Mucosa of gallbladder (tissue), 1 donor: Measurements from ENCODE around the gene CMTM8. TPM values are rescaled to one million over a fixed set of nuclear protein-coding genes. Genes with fewer than 3 reads are reported as not detected.
"Not testable (repeated sequence)": the region's sequence is repeated elsewhere in the genome, so short reads cannot be mapped to it uniquely, and the experiment has no call there.

Source experiments
- DNase-seq: peaks from one replicate; pipeline ENCODE4 v3.0.0-alpha.2; 2020; ENCODE audit warnings: low spot score
- total RNA-seq: library from RNA; stranded (reverse); gene quantifications from one replicate; pipeline ENCODE4 v1.2.1, GENCODE V29; 2021
- donor health status: DM: no; HTN: no; CAD: no.

The CMTM8 gene
- total RNA-seq, 1 donor from 2014 or later, result 6.0 TPM

- DNase-seq, result no peak
These were observed 141.5 kb downstream of the CMTM8 start for GRCh38 chr3:32379831-32380500.

- no peak for DNase-seq
These were observed 143.4 kb downstream of the CMTM8 start for GRCh38 chr3:32381922-32382321.

DNA sequence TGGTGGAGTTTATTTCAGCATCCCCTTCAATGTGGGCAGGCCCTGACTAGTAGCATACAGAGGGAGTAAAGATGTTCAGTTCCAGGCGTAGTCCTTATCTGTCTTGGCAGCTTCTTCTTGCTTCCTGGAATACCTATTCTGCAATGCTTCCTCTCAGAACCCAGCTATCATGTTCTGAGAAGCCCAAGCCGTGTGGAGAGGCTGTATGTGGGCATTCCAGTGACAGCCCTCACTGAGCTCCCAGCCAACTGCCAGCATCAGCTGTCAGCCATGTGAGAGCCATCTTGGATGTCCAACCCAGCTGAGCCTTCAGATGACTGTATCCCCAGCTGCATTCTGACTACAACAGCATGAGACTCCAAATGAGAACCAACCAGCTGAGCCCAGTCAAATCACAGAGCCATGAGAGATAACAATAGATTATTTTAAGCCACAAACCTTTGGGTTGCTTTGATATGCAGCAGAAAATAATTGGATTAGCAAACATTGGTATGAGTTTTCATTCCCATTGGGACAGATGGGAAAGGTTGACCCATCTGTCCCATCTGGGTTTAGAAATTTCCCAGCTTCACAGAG lies 144.7 kb downstream of the CMTM8 start:
- DNase-seq, result no peak

DNA sequence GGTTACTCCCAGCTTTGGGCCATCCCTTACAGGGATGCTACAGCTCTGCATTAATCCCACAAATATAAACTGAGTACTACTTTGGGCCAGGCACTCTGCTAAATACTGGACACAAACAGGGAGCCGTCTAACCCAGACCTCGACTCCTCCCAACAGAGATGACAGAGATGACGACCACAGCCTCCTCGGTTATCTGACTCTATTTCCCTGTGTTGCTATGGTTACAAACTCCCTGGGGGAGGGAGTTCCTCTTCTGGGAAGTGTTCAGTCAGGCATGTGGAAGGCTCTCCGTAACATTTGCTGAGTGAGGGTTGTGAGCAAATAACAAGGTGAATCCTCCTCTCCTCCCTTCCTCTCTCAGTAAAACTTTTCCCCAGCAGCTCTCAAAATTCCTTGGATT lies 146.5 kb downstream of the CMTM8 start:
- no peak for DNase-seq

- no peak for DNase-seq
These were observed 149.0 kb downstream of the CMTM8 start for GRCh38 chr3:32387512-32387911.

DNA sequence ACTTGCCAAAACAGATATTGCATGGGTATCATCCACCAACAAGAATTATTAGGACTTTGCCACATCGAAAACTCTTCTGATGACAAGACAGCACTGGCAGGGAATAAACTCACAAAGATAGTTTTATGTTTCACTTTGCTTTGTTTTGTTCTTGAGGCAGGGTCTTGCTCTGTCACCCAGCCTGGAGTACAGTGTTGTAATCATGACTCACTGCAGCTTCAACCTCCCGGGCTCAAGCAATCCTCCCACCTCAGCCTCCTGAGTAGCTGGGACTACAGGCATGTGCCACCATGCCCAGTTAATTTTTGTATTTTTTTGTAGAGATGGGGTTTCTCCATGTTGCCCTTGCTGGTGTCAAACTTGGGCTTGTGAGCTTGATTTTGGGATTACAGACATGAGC lies 151.1 kb downstream of the CMTM8 start:
- DNase-seq, result not testable (repeated sequence)

GRCh38 chr3:32391643-32392535 lies 153.4 kb downstream of the CMTM8 start, which contains the start of gene CMTM7:
CMTM7 (plus strand) TSS chr3:32391853; CDS start chr3:32391907, 54 bp downstream.
- DNase-seq, result peak; percentile 68

GRCh38 chr3:32392536-32393302 lies 154.2 kb downstream of the CMTM8 start:
- DNase-seq, result peak; percentile 46

DNA sequence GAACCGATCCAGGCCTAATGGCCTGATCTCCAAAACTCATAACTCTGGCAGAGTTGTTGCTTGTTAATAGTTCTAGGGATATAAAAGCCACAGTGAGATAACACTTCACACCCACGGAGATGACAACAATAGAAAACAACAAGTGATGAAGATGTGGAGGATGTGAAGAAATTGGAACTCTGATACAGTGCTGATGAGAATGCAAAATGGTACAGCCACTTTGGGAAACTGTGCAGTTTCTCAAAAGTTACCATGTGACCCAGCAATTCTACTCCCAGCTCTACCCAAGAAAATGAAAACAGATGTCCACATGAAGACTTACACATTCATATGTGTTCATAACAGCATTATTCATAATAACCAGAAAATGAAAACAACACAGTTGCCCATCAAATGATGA lies 157.0 kb downstream of the CMTM8 start:
- no peak for DNase-seq

DNA sequence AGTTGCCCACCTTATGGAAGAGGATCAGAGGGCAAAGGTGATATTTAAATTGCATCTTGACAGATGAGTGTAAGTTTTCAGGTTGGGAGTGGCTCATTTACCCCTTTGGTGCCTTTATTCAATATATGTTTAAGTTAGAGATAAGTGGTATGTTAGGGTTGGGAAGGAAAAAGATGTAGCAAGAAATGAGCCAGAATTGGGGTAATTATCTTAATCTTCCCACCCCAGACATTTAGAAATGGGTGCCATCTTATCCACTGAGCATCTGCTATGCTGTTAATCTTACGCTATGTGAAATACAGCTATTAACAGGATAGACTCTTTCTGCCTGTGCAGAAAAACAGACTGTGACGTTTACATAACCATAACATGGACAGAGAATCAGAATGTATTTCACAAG lies 159.5 kb downstream of the CMTM8 start:
- no peak for DNase-seq

DNA sequence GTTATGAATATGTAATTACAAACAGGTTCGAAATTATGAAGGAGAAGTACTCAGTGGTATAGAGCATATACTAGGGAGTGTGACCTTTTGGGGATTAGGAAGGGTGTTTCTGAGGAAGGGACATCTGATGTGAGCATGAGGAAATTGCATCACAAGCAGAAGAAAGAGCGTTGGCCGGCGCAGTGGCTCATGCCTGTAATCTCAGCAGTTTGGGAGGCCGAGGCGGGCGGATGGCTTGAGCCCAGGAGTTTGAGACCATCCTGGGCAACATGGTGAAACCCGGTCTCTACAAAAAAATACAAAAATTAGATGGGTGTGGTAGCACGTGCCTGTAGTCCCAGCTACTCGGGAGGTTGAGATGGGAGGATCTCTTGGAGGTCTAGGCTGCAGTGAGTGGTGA lies 160.1 kb downstream of the CMTM8 start:
- no peak for DNase-seq

GRCh38 chr3:32399030-32399620 lies 160.6 kb downstream of the CMTM8 start:
- no peak for DNase-seq

DNA sequence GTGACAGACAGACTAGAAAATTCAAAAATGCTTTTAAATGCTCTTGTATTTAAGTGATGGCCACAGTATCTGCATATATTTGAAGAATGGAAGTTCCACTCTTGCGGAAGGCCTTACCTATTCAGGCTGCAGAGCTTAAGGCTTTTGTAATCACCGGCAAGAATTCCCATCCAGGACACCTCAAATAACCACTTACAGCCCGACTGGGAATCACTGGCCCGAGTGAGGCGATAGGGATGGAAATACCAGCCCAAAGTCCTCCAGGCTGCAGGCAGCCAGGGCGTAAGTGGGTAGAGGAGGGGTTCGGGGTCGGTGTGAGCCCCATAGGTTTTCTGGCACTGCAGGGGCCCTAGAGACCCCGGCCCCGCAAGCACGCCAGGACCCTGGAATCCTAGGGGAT lies 162.6 kb downstream of the CMTM8 start:
- no peak for DNase-seq

DNA sequence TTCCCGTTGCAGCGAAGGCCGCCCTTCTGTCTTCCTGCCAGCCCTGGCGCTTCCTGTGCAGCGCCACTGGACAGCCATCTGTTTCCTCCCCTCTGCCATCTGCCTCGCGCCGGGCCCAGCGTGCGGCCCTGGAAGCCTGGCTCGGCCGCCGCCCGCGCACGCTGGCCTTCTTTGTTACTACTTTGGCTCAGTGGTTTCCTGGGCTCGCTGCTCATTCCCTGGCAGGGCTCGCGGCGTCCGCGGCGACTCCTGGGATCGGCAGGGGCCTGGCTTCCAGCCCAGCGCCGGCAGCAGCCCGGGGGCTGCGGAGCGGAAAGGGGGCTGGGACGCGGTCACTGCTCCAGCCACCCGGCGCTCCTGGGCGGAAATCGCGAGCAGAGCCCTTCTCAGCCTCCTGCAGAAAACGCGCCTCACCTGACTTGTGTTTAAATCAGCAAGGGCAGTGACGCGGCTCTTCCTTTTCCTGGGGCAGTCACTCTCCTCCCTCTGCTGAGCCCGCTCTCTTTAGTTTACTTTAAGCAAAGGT lies 163.1 kb downstream of the CMTM8 start:
- peak; percentile 73 for DNase-seq

DNA sequence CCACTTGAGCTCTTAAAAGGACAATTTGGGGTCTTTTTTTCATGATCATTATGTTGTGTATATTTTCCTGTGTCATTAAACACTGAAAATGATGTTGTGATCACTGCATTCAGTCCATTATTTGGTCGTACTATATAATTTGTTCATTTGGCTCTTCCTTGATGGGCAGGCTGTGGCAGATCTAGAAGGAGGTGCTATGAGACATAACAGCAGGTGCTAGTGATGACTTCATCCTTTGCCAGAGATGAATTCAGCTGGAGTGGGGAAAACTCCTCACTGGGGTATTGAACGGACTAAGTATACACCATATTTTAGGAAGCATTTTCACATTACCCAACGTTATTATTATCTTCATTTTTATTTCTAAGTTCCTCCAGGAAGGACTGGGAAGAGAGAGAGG lies 165.2 kb downstream of the CMTM8 start:
- no peak for DNase-seq

DNA sequence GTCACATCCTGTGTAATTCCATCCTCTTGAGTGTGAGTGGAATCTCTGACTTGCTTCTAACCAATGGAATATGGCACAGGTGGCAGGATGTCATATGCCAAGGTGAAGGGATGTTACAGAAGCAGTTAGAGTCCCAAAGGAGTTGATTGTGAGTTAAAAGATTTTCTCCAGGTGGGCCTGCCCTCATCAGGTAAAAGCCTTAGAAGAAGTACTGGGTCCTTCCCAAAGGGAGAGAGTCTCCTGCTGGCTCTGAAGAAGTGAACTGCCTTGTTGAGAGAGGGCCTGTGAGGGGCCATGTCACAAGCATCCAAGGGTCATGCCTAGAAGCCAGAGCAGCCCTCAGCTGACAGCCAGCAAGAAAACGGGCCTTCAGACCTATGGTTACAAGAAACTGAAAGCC lies 166.2 kb downstream of the CMTM8 start:
- DNase-seq, result no peak

GRCh38 chr3:32405155-32405554 lies 166.7 kb downstream of the CMTM8 start:
- no peak for DNase-seq

DNA sequence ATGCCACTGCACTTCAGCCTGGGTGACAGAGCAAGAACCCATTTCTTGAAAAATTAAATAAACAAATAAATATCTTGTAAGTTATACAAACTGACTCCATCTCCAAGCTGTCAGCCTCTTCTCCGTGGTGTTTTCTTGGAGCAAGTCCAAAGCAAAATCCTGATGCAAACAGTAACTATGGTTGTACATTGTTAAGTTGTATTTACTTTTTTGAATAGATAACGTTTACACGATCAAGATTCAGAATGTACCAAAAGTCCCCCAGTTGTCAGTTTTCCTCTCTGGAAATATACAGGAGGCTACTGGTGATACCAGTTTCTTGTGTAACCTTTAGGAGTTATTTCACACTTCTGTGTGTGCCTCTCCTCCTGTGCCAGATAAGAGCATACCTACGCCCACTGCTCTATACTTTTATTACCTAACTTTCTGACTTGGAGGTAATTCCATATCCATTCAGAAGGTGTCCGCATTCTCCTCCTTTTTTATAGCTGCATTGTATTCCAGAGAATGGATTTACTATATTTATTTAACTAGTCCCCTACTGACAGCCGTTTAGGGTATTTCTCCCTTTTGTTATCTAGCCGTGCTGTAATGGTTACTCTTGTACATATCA lies 167.3 kb downstream of the CMTM8 start:
- DNase-seq, result no peak

DNA sequence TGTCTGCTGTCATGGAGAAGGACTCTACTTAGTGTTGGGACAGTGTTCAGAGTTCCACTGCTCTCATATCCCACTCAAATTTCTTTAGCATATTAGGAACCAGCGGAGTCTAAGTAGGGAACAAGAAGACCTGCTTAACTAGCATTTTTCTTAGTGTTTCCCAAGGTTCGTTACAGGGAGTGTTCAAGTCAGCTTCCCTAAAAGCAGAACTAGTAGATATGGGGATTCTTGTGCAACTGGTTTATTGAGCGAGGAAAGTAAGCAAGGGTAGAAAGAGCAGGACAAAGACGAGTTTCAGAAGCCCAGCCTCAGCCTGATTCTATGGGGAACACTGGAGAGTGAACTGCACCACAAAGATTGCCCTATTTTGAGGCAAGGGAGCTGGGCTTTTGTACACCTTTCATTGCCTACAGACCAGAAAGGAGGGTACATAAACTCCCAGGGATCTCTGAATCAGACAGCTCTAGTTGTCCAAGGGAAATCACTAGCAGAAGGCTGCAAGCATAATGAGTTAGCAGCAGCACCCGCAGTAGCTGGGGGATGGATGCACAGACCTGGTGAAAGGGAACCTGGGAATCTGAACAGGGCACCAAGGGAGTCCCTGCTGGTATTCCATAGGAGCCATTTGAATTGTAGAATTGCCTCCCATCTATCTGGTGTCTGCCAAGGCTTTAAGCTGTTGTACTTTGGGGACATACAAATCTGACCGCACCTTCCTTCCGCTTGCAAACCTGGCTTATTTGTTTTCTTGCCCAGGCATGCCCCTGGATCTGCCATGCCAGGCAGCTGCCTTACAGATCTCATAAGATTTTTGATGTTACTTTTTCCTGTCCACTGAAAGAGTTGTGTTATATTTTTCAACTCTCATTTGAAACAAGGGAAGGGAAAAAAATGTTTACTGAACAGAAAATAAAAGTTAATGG lies 168.3 kb downstream of the CMTM8 start:
- DNase-seq, result no peak
